Transverse colon (tissue), 4 donors: Measurements from ENCODE around the gene LRRN3.

ENCODE experiments used
- EP300 ChIP-seq: sonication (generic); formaldehyde crosslinking; IDR thresholded peaks from one replicate; pipeline ENCODE4 v1.6.1; 2017; ENCODE audit warnings: antibody characterized with exemption, low read depth
- POLR2A ChIP-seq: fragments of 450-650 bp; IDR thresholded peaks from one replicate; pipeline ENCODE4 v1.6.1; 2016; ENCODE audit warnings: antibody characterized with exemption, mild to moderate bottlenecking, moderate library complexity
- POLR2AphosphoS5 ChIP-seq, 3 donors: sonication (generic); formaldehyde crosslinking; IDR thresholded peaks; one replicate each; pipeline ENCODE4 v1.6.1; 2016; ENCODE audit warnings: antibody characterized with exemption in 3 of 3
- TF ChIP-seq, protein P1 (sequence below), 5 experiments: fragments of 200-600 bp in 3 of 5; fragments of 450-650 bp in 2 of 5; sonication (generic) in 3 of 5; IDR thresholded peaks; 1 replicate in 2 of 5; 2 replicates in 3 of 5; pipeline ENCODE4 v1.5.1; 2016 to 2017; ENCODE audit warnings: antibody characterized with exemption in 5 of 5, inconsistent platforms in 3 of 5, mild to moderate bottlenecking in 2 of 5, moderate library complexity in 1 of 5

DNA sequence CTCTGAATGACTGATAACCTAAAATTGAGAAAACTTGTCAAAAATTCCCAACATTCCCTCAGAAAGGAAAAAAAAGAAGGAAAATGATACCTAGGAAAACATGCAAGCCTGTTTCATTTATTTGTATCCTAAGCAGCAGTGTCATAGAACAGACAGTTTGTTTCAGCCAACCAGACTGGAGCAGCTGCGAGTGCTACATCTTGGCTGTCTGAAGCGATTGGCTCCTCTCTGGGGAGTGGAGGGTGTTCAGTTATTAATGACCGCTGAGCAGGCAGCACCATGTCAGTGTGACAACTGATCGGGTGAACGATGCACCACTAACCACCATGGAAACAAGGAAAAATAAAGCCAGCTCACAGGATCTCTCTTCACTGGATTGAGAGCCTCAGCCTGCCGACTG, at the start of gene LRRN3:
- TF ChIP-seq, protein P1, sequence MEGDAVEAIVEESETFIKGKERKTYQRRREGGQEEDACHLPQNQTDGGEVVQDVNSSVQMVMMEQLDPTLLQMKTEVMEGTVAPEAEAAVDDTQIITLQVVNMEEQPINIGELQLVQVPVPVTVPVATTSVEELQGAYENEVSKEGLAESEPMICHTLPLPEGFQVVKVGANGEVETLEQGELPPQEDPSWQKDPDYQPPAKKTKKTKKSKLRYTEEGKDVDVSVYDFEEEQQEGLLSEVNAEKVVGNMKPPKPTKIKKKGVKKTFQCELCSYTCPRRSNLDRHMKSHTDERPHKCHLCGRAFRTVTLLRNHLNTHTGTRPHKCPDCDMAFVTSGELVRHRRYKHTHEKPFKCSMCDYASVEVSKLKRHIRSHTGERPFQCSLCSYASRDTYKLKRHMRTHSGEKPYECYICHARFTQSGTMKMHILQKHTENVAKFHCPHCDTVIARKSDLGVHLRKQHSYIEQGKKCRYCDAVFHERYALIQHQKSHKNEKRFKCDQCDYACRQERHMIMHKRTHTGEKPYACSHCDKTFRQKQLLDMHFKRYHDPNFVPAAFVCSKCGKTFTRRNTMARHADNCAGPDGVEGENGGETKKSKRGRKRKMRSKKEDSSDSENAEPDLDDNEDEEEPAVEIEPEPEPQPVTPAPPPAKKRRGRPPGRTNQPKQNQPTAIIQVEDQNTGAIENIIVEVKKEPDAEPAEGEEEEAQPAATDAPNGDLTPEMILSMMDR (IDR thresholded peaks at IDR 0.05) = no peak
- TF ChIP-seq POLR2AphosphoS5 (IDR thresholded peaks at IDR 0.05) (no peak), EP300 (no peak), POLR2A (no peak)
